ENCODE measurements around the gene CLHC1. TPM values are rescaled to one million over a fixed set of nuclear protein-coding genes. Genes with fewer than 3 reads are reported as not detected.
"Not testable (repeated sequence)": the region's sequence is repeated elsewhere in the genome, so short reads cannot be mapped to it uniquely, and the experiment has no call there.

Gene CLHC1
- total RNA-seq, 8 experiments from 2014 or later, result 7.5 to 30.4 (median 17.8) TPM

- Histone ChIP-seq H3K27ac (peak overlapping the region; percentile 90 to 93), H3K4me3 (peak overlapping the region in 2 of 5 donors; percentile 3 to 9), H3K4me1 (replicated peaks in 1 of 2) (peaks cover 40 to 42% of the 10 kb centered on the region in 2 donors)
- WGBS, 10 experiments, result 3 to 70% (median 16%) methylated on average over 2 to 9 of the region's 10 CpGs
- in situ Hi-C loops (cut with MboI; ENCODE audit: low pct_unique_long_range_greater_than_20kb in 2 of 9, low sequenced_read_pairs in 9 of 9, unreplicated experiment in 9 of 9), result no loop called here
- peak; percentile 77 to 87 (median 80) for ATAC-seq (replicated peaks in 6 of 8)
Observed at GRCh38 chr2:55133467-55134315, 98.4 kb downstream of the CLHC1 start.

- ATAC-seq (replicated peaks in 6 of 8), result no peak
- Histone ChIP-seq H3K4me3 (no peak overlapping the region), H3K27ac (no peak overlapping the region), H3K4me1 (replicated peaks in 1 of 2) (peaks cover 16 to 17% of the 10 kb centered on the region in 2 donors)
- WGBS, 10 experiments, result 60 to 100% (median 86%) methylated on average over 1 of the region's 1 CpG; no CpG with 5 or more reads in 4 of the 10 experiments
- in situ Hi-C loops (cut with MboI; ENCODE audit: low pct_unique_long_range_greater_than_20kb in 2 of 9, low sequenced_read_pairs in 9 of 9, unreplicated experiment in 9 of 9), result no loop called here
Observed at GRCh38 chr2:55130849-55131248, 101.2 kb downstream of the CLHC1 start.

GRCh38 chr2:55126643-55127042, 105.5 kb downstream of the CLHC1 start:
- H3K27ac ChIP-seq; ATAC-seq (replicated peaks in 6 of 8); in situ Hi-C loops (cut with MboI; ENCODE audit: low pct_unique_long_range_greater_than_20kb in 2 of 9, low sequenced_read_pairs in 9 of 9, unreplicated experiment in 9 of 9); H3K4me1 ChIP-seq (replicated peaks in 1 of 2); H3K4me3 ChIP-seq: not testable (repeated sequence)
- WGBS, 10 experiments, result 49 to 100% (median 95%) methylated on average over 1 to 4 of the region's 4 CpGs; no CpG with 5 or more reads in 1 of the 10 experiments

Other genes starting within 250 kb of the CLHC1 start
- gene RTN4, start 181.8 kb downstream of the CLHC1 start, total RNA-seq, result 100 to 1,000 TPM; 131 to 519 (median 248) TPM
- 1,000 to 10,000 TPM in 7 of 8 experiments, 100 to 1,000 TPM in 1; 840 to 2,005 (median 1,580) TPM for gene RPS27A, start 395 bp upstream of the CLHC1 start, total RNA-seq
- gene MTIF2, start 36.9 kb upstream of the CLHC1 start, total RNA-seq, result 10 to 100 TPM; 25.6 to 65.4 (median 30.7) TPM
- gene CCDC88A, start 187.6 kb upstream of the CLHC1 start, total RNA-seq, result 10 to 100 TPM; 25.6 to 86.9 (median 81.0) TPM

Measured in motor neuron (in vitro differentiated cells).